ENCODE measurements around the gene GBP5. TPM values are rescaled to one million over a fixed set of nuclear protein-coding genes. Genes with fewer than 3 reads are reported as not detected.
"Not testable (repeated sequence)": the region's sequence is repeated elsewhere in the genome, so short reads cannot be mapped to it uniquely, and the experiment has no call there.

GBP5 gene
- total RNA-seq, 2 experiments from 2014 or later: 84.3 to 85.5 TPM

- CTCF ChIA-PET: interaction anchor here (0.9 to 1.7 kb wide), 2 partner anchors 10 to 13 kb away, joined by 3 to 4 read pairs; partner anchors contain the start of gene GBP5
- peak overlapping the region; percentile 15 for H3K4me3 Mint-ChIP-seq
- peaks cover 68% of the 10 kb centered on the region for H3K4me1 Mint-ChIP-seq (ENCODE audit: low read depth)
- H3K27me3 Mint-ChIP-seq (ENCODE audit: low read depth): no peaks in the 10 kb centered on the region
- intact Hi-C loops (cut with micrococcal nuclease): loop anchor here (1.0 to 2.0 kb wide), 2 partner anchors 9 to 13 kb away; partner anchors contain the start of gene GBP5
- peak; percentile 75 for DNase-seq
- peaks cover 3% of the 10 kb centered on the region for H3K9me3 Mint-ChIP-seq
- peaks cover 67% of the 10 kb centered on the region for H3K36me3 Mint-ChIP-seq (ENCODE audit: low read depth)
- peak overlapping the region; percentile 86 for H3K27ac Mint-ChIP-seq
Measured at GRCh38 chr1:89259283-89259971, 13.2 kb downstream of the GBP5 start.

GRCh38 chr1:89257041-89257440 lies 15.6 kb downstream of the GBP5 start:
- peaks cover 67% of the 10 kb centered on the region for H3K4me1 Mint-ChIP-seq (ENCODE audit: low read depth)
- no peaks in the 10 kb centered on the region for H3K27me3 Mint-ChIP-seq (ENCODE audit: low read depth)
- CTCF ChIA-PET: interaction anchor here (1.0 kb wide), 1 partner anchor 19 kb away, joined by 5 read pairs; no protein-coding TSS in a partner anchor
- H3K27ac Mint-ChIP-seq: peak overlapping the region; percentile 51
- DNase-seq: peak; percentile 28
- H3K36me3 Mint-ChIP-seq (ENCODE audit: low read depth): peaks cover 67% of the 10 kb centered on the region
- H3K4me3 Mint-ChIP-seq: no peak overlapping the region
- peaks cover 6% of the 10 kb centered on the region for H3K9me3 Mint-ChIP-seq
- intact Hi-C loops (cut with micrococcal nuclease): loop anchor here (2.0 kb wide), 1 partner anchor 58 kb away; the partner anchor contains the start of gene GBP4

- intact Hi-C loops (cut with micrococcal nuclease); H3K9me3 Mint-ChIP-seq; H3K27ac Mint-ChIP-seq; DNase-seq; H3K27me3 Mint-ChIP-seq (ENCODE audit: low read depth); H3K4me3 Mint-ChIP-seq: not testable (repeated sequence)
- peaks cover 67% of the 10 kb centered on the region for H3K4me1 Mint-ChIP-seq (ENCODE audit: low read depth)
- H3K36me3 Mint-ChIP-seq (ENCODE audit: low read depth): peaks cover 58% of the 10 kb centered on the region
- CTCF ChIA-PET: interaction anchor here (1.1 kb wide), 1 partner anchor 45 kb away, joined by 5 read pairs; no protein-coding TSS in a partner anchor
Measured at GRCh38 chr1:89255581-89255980, 17.1 kb downstream of the GBP5 start.

- Mint-ChIP-seq H3K4me3 (no peak overlapping the region), H3K27me3 (ENCODE audit: low read depth) (no peaks in the 10 kb centered on the region), H3K27ac (no peak overlapping the region), H3K36me3 (ENCODE audit: low read depth) (peaks cover 58% of the 10 kb centered on the region), H3K4me1 (ENCODE audit: low read depth) (peaks cover 68% of the 10 kb centered on the region), H3K9me3 (peaks cover 6% of the 10 kb centered on the region)
- intact Hi-C loops (cut with micrococcal nuclease): no loop called here
- CTCF ChIA-PET: no interaction called here
- DNase-seq: no peak
Measured at GRCh38 chr1:89254658-89255287, 17.9 kb downstream of the GBP5 start.

GRCh38 chr1:89243046-89243445 lies 29.6 kb downstream of the GBP5 start:
- no peak overlapping the region for H3K4me3 Mint-ChIP-seq
- no peaks in the 10 kb centered on the region for H3K27me3 Mint-ChIP-seq (ENCODE audit: low read depth)
- intact Hi-C loops (cut with micrococcal nuclease): no loop called here
- peaks cover 38% of the 10 kb centered on the region for H3K36me3 Mint-ChIP-seq (ENCODE audit: low read depth)
- CTCF ChIA-PET: no interaction called here
- H3K9me3 Mint-ChIP-seq: peaks cover 13% of the 10 kb centered on the region
- peaks cover 18% of the 10 kb centered on the region for H3K4me1 Mint-ChIP-seq (ENCODE audit: low read depth)
- no peak overlapping the region for H3K27ac Mint-ChIP-seq
- DNase-seq: no peak

Other genes with a start within 250 kb of the GBP5 start
- gene GBP3, start 250.0 kb downstream of the GBP5 start, total RNA-seq: 1 to 10 TPM; 1.4 to 1.8 TPM
- 10 to 100 TPM; 48.2 to 52.8 TPM for gene GBP1, start 207.7 kb downstream of the GBP5 start, total RNA-seq
- 100 to 1,000 TPM; 338 to 351 TPM for gene GBP2, start 146.7 kb downstream of the GBP5 start, total RNA-seq
- under 1 TPM in 1 of 2 experiments, not detected in 1; 0.12 TPM for gene GBP7, start 96.9 kb downstream of the GBP5 start, total RNA-seq
- 10 to 100 TPM; 22.9 to 23.2 TPM for gene GBP4, start 73.9 kb downstream of the GBP5 start, total RNA-seq
- under 1 TPM in 1 of 2 experiments, not detected in 1; 0.07 TPM for gene GBP6, start 91.2 kb upstream of the GBP5 start, total RNA-seq